GM12874 (cell line): Measurements from ENCODE around the gene INPP4A.

Experiments
- CTCF ChIP-seq: IDR thresholded peaks from 2 replicates; pipeline ENCODE4 v1.5.1; 2011; ENCODE audit warnings: low read depth, mild to moderate bottlenecking, control low read depth, low read length, moderate library complexity; ENCODE audit not compliant: insufficient read depth

INPP4A gene

GRCh38 chr2:98546186-98546585 is 101.5 kb downstream of the INPP4A start:
- no peak for TF ChIP-seq CTCF

GRCh38 chr2:98547092-98547790 is 102.6 kb downstream of the INPP4A start:
- TF ChIP-seq CTCF = no peak

- TF ChIP-seq CTCF = no peak
Measured at GRCh38 chr2:98548920-98549818, 104.5 kb downstream of the INPP4A start.

- TF ChIP-seq CTCF = no peak
Measured at GRCh38 chr2:98550165-98550564, 105.5 kb downstream of the INPP4A start.

GRCh38 chr2:98551316-98551715 is 106.7 kb downstream of the INPP4A start:
- no peak for TF ChIP-seq CTCF

GRCh38 chr2:98552499-98553179 is 108.0 kb downstream of the INPP4A start:
- no peak for TF ChIP-seq CTCF
